SK-N-SH treated with all-trans-retinoic acid at 6 μM for 48 hours (cell line): Measurements from ENCODE around the gene CPNE5.

ENCODE experiments used
- ATAC-seq: fragments of 200-7000 bp; cut with Tn5 transposase; 3 replicates; pipeline ENCODE4 v1.9.1; 2020; ENCODE audit warnings: mild to moderate bottlenecking, moderate library complexity
- BACH2 ChIP-seq: fragments of 250-450 bp; sonication (Bioruptor Pico); IDR thresholded peaks from 2 replicates; pipeline ENCODE4 v1.9.0; 2021; ENCODE audit warnings: mild to moderate bottlenecking, borderline replicate concordance
- CREB5 ChIP-seq: fragments of 250-450 bp; sonication (Bioruptor Pico); IDR thresholded peaks from 2 replicates; pipeline ENCODE4 v1.5.1; 2020; ENCODE audit warnings: low read depth, mild to moderate bottlenecking, moderate library complexity
- CSDC2 ChIP-seq: fragments of 250-450 bp; sonication (Bioruptor Pico); IDR thresholded peaks from 2 replicates; pipeline ENCODE4 v1.5.0; 2020; ENCODE audit warnings: mild to moderate bottlenecking, moderate library complexity
- CSRNP3 ChIP-seq: fragments of 250-450 bp; sonication (Bioruptor Pico); IDR thresholded peaks from 2 replicates; pipeline ENCODE4 v1.5.1; 2021; ENCODE audit warnings: mild to moderate bottlenecking, moderate library complexity
- ESRRG ChIP-seq: fragments of 250-450 bp; sonication (Bioruptor Pico); IDR thresholded peaks from 2 replicates; pipeline ENCODE4 v1.6.1; 2021; ENCODE audit warnings: mild to moderate bottlenecking
- GLIS3 ChIP-seq: fragments of 250-450 bp; sonication (Bioruptor Pico); IDR thresholded peaks from 2 replicates; pipeline ENCODE4 v1.5.0; 2020; ENCODE audit warnings: mild to moderate bottlenecking, moderate library complexity
- ISL1 ChIP-seq: fragments of 250-450 bp; sonication (Bioruptor Pico); IDR thresholded peaks from 2 replicates; pipeline ENCODE4 v2.1.2; 2022; ENCODE audit warnings: mild to moderate bottlenecking, moderate library complexity
- OSR1 ChIP-seq: fragments of 250-450 bp; sonication (Bioruptor Pico); IDR thresholded peaks from 2 replicates; pipeline ENCODE4 v1.8.0; 2022; ENCODE audit warnings: moderate library complexity, mild to moderate bottlenecking, inconsistent platforms
- PATZ1 ChIP-seq: fragments of 250-450 bp; sonication (Bioruptor Pico); IDR thresholded peaks from 2 replicates; pipeline ENCODE4 v1.8.0; 2020; ENCODE audit warnings: mild to moderate bottlenecking, moderate library complexity, borderline replicate concordance
- POU6F1 ChIP-seq: fragments of 250-450 bp; sonication (Bioruptor Pico); IDR thresholded peaks from 2 replicates; pipeline ENCODE4 v1.8.0; 2021; ENCODE audit warnings: low read depth, mild to moderate bottlenecking, moderate library complexity, borderline replicate concordance
- PPARA ChIP-seq: fragments of 250-450 bp; sonication (Bioruptor Pico); IDR thresholded peaks from 2 replicates; pipeline ENCODE4 v1.5.0; 2020; ENCODE audit warnings: mild to moderate bottlenecking, borderline replicate concordance
- RARB ChIP-seq: fragments of 250-450 bp; sonication (Bioruptor Pico); IDR thresholded peaks from 2 replicates; pipeline ENCODE4 v1.8.0; 2021; ENCODE audit warnings: mild to moderate bottlenecking, moderate library complexity
- SNAI2 ChIP-seq: fragments of 250-450 bp; sonication (Bioruptor Pico); IDR thresholded peaks from 2 replicates; pipeline ENCODE4 v1.5.0; 2020; ENCODE audit warnings: mild to moderate bottlenecking, moderate library complexity
- TCF4 ChIP-seq: fragments of 250-450 bp; sonication (Bioruptor Pico); IDR thresholded peaks from 2 replicates; pipeline ENCODE4 v1.8.0; 2021; ENCODE audit warnings: mild to moderate bottlenecking, moderate library complexity, borderline replicate concordance
- TOX ChIP-seq: fragments of 250-450 bp; sonication (Bioruptor Pico); IDR thresholded peaks from 2 replicates; pipeline ENCODE4 v1.8.0; 2021; ENCODE audit warnings: mild to moderate bottlenecking, moderate library complexity, borderline replicate concordance
- TSHZ2 ChIP-seq: fragments of 250-450 bp; sonication (Bioruptor Pico); IDR thresholded peaks from 2 replicates; pipeline ENCODE4 v1.5.0; 2020; ENCODE audit warnings: mild to moderate bottlenecking, moderate library complexity
- ZC3H10 ChIP-seq: fragments of 250-450 bp; sonication (Bioruptor Pico); IDR thresholded peaks from 2 replicates; pipeline ENCODE4 v1.5.1; 2021; ENCODE audit warnings: mild to moderate bottlenecking, moderate library complexity
- ZFP3 ChIP-seq: fragments of 250-450 bp; sonication (Bioruptor Pico); IDR thresholded peaks from 2 replicates; pipeline ENCODE4 v1.5.0; 2020; ENCODE audit warnings: mild to moderate bottlenecking, moderate library complexity
- ZFP30 ChIP-seq: fragments of 450-650 bp; formaldehyde crosslinking; IDR thresholded peaks from 2 replicates; pipeline ENCODE4 v1.5.0; 2022; ENCODE audit warnings: mild to moderate bottlenecking, moderate library complexity
- ZNF565 ChIP-seq: fragments of 450-650 bp; formaldehyde crosslinking; conservative IDR thresholded peaks from 2 replicates; pipeline ENCODE4 v1.5.0; 2020; ENCODE audit warnings: low read depth, mild to moderate bottlenecking, moderate library complexity
- ZNF70 ChIP-seq: fragments of 450-650 bp; formaldehyde crosslinking; IDR thresholded peaks from 2 replicates; pipeline ENCODE4 v1.5.0; 2020; ENCODE audit warnings: mild to moderate bottlenecking, moderate library complexity
- ZNF8 ChIP-seq: fragments of 450-650 bp; formaldehyde crosslinking; IDR thresholded peaks from 2 replicates; pipeline ENCODE4 v1.5.0; 2020; ENCODE audit warnings: mild to moderate bottlenecking, moderate library complexity

CPNE5 gene

GRCh38 chr6:36699348-36699747 lies 139.9 kb downstream of the CPNE5 start:
- no peak for ATAC-seq
- TF ChIP-seq ZNF565 (CRISPR knock-in tag) (no peak), TOX (no peak), ZFP30 (no peak), RARB (CRISPR knock-in tag) (no peak), POU6F1 (CRISPR knock-in tag) (no peak), ESRRG (CRISPR knock-in tag) (no peak), OSR1 (CRISPR knock-in tag) (no peak)

GRCh38 chr6:36698871-36699271 lies 140.4 kb downstream of the CPNE5 start:
- no peak for TF ChIP-seq CSRNP3
- no peak for TF ChIP-seq CSDC2 (CRISPR knock-in tag)
- TF ChIP-seq ZNF8 (CRISPR knock-in tag) = no peak
- no peak for TF ChIP-seq GLIS3 (CRISPR knock-in tag)
- no peak for TF ChIP-seq CREB5 (CRISPR knock-in tag)
- TF ChIP-seq ESRRG (CRISPR knock-in tag) = no peak
- no peak for TF ChIP-seq ISL1
- TF ChIP-seq TOX = no peak
- TF ChIP-seq ZNF565 (CRISPR knock-in tag) = no peak
- TF ChIP-seq RARB (CRISPR knock-in tag) = no peak
- no peak for TF ChIP-seq ZNF70
- no peak for TF ChIP-seq ZC3H10 (CRISPR knock-in tag)
- no peak for TF ChIP-seq POU6F1 (CRISPR knock-in tag)
- no peak for TF ChIP-seq PATZ1
- TF ChIP-seq BACH2 (CRISPR knock-in tag) = no peak
- TF ChIP-seq PPARA (CRISPR knock-in tag) = no peak
- TF ChIP-seq ZFP30 = no peak
- no peak for TF ChIP-seq SNAI2 (CRISPR knock-in tag)
- no peak for TF ChIP-seq TCF4
- ATAC-seq = no peak

- ATAC-seq = no peak
- TF ChIP-seq ZFP3 (no peak), SNAI2 (CRISPR knock-in tag) (no peak), TCF4 (no peak), PPARA (CRISPR knock-in tag) (no peak), CSRNP3 (no peak), PATZ1 (no peak), ESRRG (CRISPR knock-in tag) (no peak), ZC3H10 (CRISPR knock-in tag) (no peak), RARB (CRISPR knock-in tag) (no peak), TSHZ2 (CRISPR knock-in tag) (no peak), ZNF8 (CRISPR knock-in tag) (no peak), TOX (no peak), ZFP30 (no peak), BACH2 (CRISPR knock-in tag) (no peak)
These were observed 141.0 kb downstream of the CPNE5 start for GRCh38 chr6:36698196-36698595.
